HEK293 (cell line): ENCODE results near the gene EHMT1.

ENCODE experiments used
- CTCF ChIA-PET: fragments of 350-600 bp; formaldehyde crosslinking; extraction: SDS; loops from one replicate; lab custom pipeline; 2021; ENCODE audit warnings: antibody characterized with exemption; lab: Yijun Ruan, JAX
- POLR2A ChIA-PET: fragments of 300-600 bp; formaldehyde crosslinking; extraction: SDS; loops from one replicate; lab custom pipeline; 2020; ENCODE audit warnings: antibody characterized with exemption, inconsistent platforms; lab: Yijun Ruan, JAX
- H3K27ac ChIP-seq: fragments of 200-500 bp; sonication (Bioruptor generic); 2 replicates; pipeline ENCODE4 v1.5.1; 2014; ENCODE audit warnings: low read depth, low read length, control low read depth, inconsistent platforms; ENCODE audit errors: extremely low read depth
- H3K36me3 ChIP-seq, 2 experiments: fragments of 200-500 bp in 1 of 2; sonication (Bioruptor generic) in 1 of 2; 1 replicate in 1 of 2; 2 replicates in 1 of 2; pipeline ENCODE4 v1.5.1; 2014 to 2017; ENCODE audit warnings: inconsistent platforms in 2 of 2, low read length in 2 of 2; ENCODE audit not compliant: control insufficient read depth in 2 of 2, insufficient read depth in 1 of 2
- H3K4me1 ChIP-seq: fragments of 200-500 bp; sonication (Bioruptor generic); 2 replicates; pipeline ENCODE4 v1.5.1; 2014; ENCODE audit warnings: mild to moderate bottlenecking, low read length, inconsistent platforms; ENCODE audit not compliant: control insufficient read depth, insufficient read depth
- H3K4me3 ChIP-seq: 2 replicates; pipeline ENCODE4 v1.5.1; 2011; ENCODE audit warnings: low read depth, mild to moderate bottlenecking, control low read depth, low read length, moderate library complexity
- H3K9me3 ChIP-seq: fragments of 200-500 bp; sonication (Bioruptor generic); 2 replicates; pipeline ENCODE4 v1.5.1; 2014; ENCODE audit warnings: low read depth, low read length, inconsistent platforms; ENCODE audit not compliant: control insufficient read depth, insufficient read depth
- EGR2 ChIP-seq: fragments of 450-650 bp; formaldehyde crosslinking; IDR thresholded peaks from 2 replicates; pipeline ENCODE4 v1.5.1; 2016; ENCODE audit warnings: low read depth, missing biosample characterization, missing genetic modification characterization
- GLIS1 ChIP-seq: fragments of 450-650 bp; formaldehyde crosslinking; IDR thresholded peaks from 2 replicates; pipeline ENCODE4 v1.5.1; 2016; ENCODE audit warnings: missing biosample characterization, missing genetic modification characterization
- HOXC10 ChIP-seq: sonication (generic); formaldehyde crosslinking; IDR thresholded peaks from 2 replicates; pipeline ENCODE4 v1.8.1; 2023; ENCODE audit warnings: mild to moderate bottlenecking, missing genetic modification reagents
- SETDB1 ChIP-seq: IDR thresholded peaks from one replicate; pipeline ENCODE4 v1.6.1; 2017; ENCODE audit warnings: mild to moderate bottlenecking, low read length, moderate library complexity, mixed read lengths; ENCODE audit not compliant: insufficient read length
- SP7 ChIP-seq: fragments of 450-650 bp; formaldehyde crosslinking; IDR thresholded peaks from 2 replicates; pipeline ENCODE4 v1.5.1; 2016; ENCODE audit warnings: missing biosample characterization, missing genetic modification characterization
- TCF7L2 ChIP-seq: IDR thresholded peaks from 2 replicates; pipeline ENCODE4 v1.6.1; 2011; ENCODE audit warnings: low read depth, mild to moderate bottlenecking, inconsistent platforms, low read length, moderate library complexity, borderline replicate concordance
- ZBTB6 ChIP-seq: fragments of 450-650 bp; formaldehyde crosslinking; IDR thresholded peaks from 2 replicates; pipeline ENCODE4 v1.5.1; 2017; ENCODE audit warnings: missing biosample characterization, missing genetic modification characterization
- ZEB2 ChIP-seq: fragments of 450-650 bp; formaldehyde crosslinking; IDR thresholded peaks from 2 replicates; pipeline ENCODE4 v1.5.1; 2016; ENCODE audit warnings: missing biosample characterization, missing genetic modification characterization
- ZFP69B ChIP-seq: fragments of 450-650 bp; formaldehyde crosslinking; IDR thresholded peaks from 2 replicates; pipeline ENCODE4 v1.5.1; 2016; ENCODE audit warnings: missing biosample characterization, missing genetic modification characterization
- ZNF10 ChIP-seq: fragments of 450-650 bp; formaldehyde crosslinking; IDR thresholded peaks from 2 replicates; pipeline ENCODE4 v1.5.1; 2017; ENCODE audit warnings: missing biosample characterization, missing genetic modification characterization
- ZNF146 ChIP-seq: fragments of 450-650 bp; formaldehyde crosslinking; IDR thresholded peaks from 2 replicates; pipeline ENCODE4 v1.5.1; 2016; ENCODE audit warnings: missing biosample characterization, missing genetic modification characterization
- ZNF211 ChIP-seq: fragments of 450-650 bp; formaldehyde crosslinking; IDR thresholded peaks from 2 replicates; pipeline ENCODE4 v1.5.1; 2016; ENCODE audit warnings: low read depth, missing biosample characterization, missing genetic modification characterization
- ZNF248 ChIP-seq: fragments of 450-650 bp; formaldehyde crosslinking; IDR thresholded peaks from 2 replicates; pipeline ENCODE4 v1.5.1; 2017; ENCODE audit warnings: missing biosample characterization, missing genetic modification characterization
- ZNF362 ChIP-seq: fragments of 450-650 bp; formaldehyde crosslinking; IDR thresholded peaks from 2 replicates; pipeline ENCODE4 v1.5.1; 2016; ENCODE audit warnings: missing biosample characterization, missing genetic modification characterization
- ZNF37A ChIP-seq: fragments of 450-650 bp; IDR thresholded peaks from 2 replicates; pipeline ENCODE4 v1.5.1; 2018; ENCODE audit warnings: missing biosample characterization, missing genetic modification characterization
- ZNF433 ChIP-seq: fragments of 450-650 bp; formaldehyde crosslinking; IDR thresholded peaks from 2 replicates; pipeline ENCODE4 v1.5.1; 2016; ENCODE audit warnings: missing biosample characterization, missing genetic modification characterization, low read depth
- ZNF544 ChIP-seq: fragments of 450-650 bp; formaldehyde crosslinking; IDR thresholded peaks from 2 replicates; pipeline ENCODE4 v1.5.0; 2017; ENCODE audit warnings: missing biosample characterization, missing genetic modification characterization
- ZNF585B ChIP-seq: fragments of 450-650 bp; formaldehyde crosslinking; IDR thresholded peaks from 2 replicates; pipeline ENCODE4 v1.5.1; 2016; ENCODE audit warnings: missing biosample characterization, missing genetic modification characterization
- ZNF610 ChIP-seq: fragments of 450-650 bp; formaldehyde crosslinking; IDR thresholded peaks from 2 replicates; pipeline ENCODE4 v1.5.1; 2016; ENCODE audit warnings: missing biosample characterization, missing genetic modification characterization, borderline replicate concordance
- ZNF626 ChIP-seq: fragments of 450-650 bp; sonication (Bioruptor Pico); formaldehyde crosslinking; IDR thresholded peaks from 2 replicates; pipeline ENCODE4 v1.5.1; 2018; ENCODE audit warnings: missing biosample characterization, missing genetic modification characterization, inconsistent platforms
- ZSCAN16 ChIP-seq: fragments of 450-650 bp; formaldehyde crosslinking; IDR thresholded peaks from 2 replicates; pipeline ENCODE4 v1.5.1; 2016; ENCODE audit warnings: missing biosample characterization, missing genetic modification characterization
- TF ChIP-seq, protein P1 (sequence below): fragments of 450-650 bp; formaldehyde crosslinking; IDR thresholded peaks from 2 replicates; pipeline ENCODE4 v1.5.1; 2016; ENCODE audit warnings: missing biosample characterization, missing genetic modification characterization, borderline replicate concordance
- TF ChIP-seq, protein P2 (sequence below): fragments of 450-650 bp; formaldehyde crosslinking; IDR thresholded peaks from 2 replicates; pipeline ENCODE4 v1.5.1; 2017; ENCODE audit warnings: missing biosample characterization, missing genetic modification characterization
- TF ChIP-seq, protein P3 (sequence below): fragments of 450-650 bp; formaldehyde crosslinking; IDR thresholded peaks from 2 replicates; pipeline ENCODE4 v1.5.1; 2016; ENCODE audit warnings: missing biosample characterization, missing genetic modification characterization

Gene EHMT1

GRCh38 chr9:137838576-137838975 lies 219.8 kb downstream of the EHMT1 start:
- no peaks in the 10 kb centered on the region for H3K9me3 ChIP-seq
- ChIA-PET POLR2A (no interaction called here), CTCF (no interaction called here)
- H3K36me3 ChIP-seq: peaks cover 0 to 35% of the 10 kb centered on the region in 2 experiments; a peak in 1 of 3 replicates
- no peaks in the 10 kb centered on the region for H3K4me1 ChIP-seq
- no peak overlapping the region for H3K4me3 ChIP-seq
- no peak overlapping the region for H3K27ac ChIP-seq
- TF ChIP-seq ZNF37A (tag by site-specific recombination) (no peak), ZEB2 (tag by site-specific recombination) (no peak), HOXC10 (CRISPR knock-in tag) (no peak), GLIS1 (no peak), ZNF585B (tag by site-specific recombination) (no peak), SETDB1 (no peak), ZNF433 (tag by site-specific recombination) (no peak), ZFP69B (tag by site-specific recombination) (no peak), ZNF211 (no peak), ZNF248 (tag by site-specific recombination) (no peak), ZSCAN16 (tag by site-specific recombination) (no peak), ZNF626 (tag by site-specific recombination) (no peak), ZNF610 (tag by site-specific recombination) (no peak), ZNF10 (tag by site-specific recombination) (no peak), ZBTB6 (no peak), ZNF544 (tag by site-specific recombination) (no peak), SP7 (tag by site-specific recombination) (no peak), ZNF362 (tag by site-specific recombination) (no peak)
- TF ChIP-seq, protein P1, sequence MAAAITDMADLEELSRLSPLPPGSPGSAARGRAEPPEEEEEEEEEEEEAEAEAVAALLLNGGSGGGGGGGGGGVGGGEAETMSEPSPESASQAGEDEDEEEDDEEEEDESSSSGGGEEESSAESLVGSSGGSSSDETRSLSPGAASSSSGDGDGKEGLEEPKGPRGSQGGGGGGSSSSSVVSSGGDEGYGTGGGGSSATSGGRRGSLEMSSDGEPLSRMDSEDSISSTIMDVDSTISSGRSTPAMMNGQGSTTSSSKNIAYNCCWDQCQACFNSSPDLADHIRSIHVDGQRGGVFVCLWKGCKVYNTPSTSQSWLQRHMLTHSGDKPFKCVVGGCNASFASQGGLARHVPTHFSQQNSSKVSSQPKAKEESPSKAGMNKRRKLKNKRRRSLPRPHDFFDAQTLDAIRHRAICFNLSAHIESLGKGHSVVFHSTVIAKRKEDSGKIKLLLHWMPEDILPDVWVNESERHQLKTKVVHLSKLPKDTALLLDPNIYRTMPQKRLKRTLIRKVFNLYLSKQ (tag by site-specific recombination): no peak
- TF ChIP-seq, protein P2, sequence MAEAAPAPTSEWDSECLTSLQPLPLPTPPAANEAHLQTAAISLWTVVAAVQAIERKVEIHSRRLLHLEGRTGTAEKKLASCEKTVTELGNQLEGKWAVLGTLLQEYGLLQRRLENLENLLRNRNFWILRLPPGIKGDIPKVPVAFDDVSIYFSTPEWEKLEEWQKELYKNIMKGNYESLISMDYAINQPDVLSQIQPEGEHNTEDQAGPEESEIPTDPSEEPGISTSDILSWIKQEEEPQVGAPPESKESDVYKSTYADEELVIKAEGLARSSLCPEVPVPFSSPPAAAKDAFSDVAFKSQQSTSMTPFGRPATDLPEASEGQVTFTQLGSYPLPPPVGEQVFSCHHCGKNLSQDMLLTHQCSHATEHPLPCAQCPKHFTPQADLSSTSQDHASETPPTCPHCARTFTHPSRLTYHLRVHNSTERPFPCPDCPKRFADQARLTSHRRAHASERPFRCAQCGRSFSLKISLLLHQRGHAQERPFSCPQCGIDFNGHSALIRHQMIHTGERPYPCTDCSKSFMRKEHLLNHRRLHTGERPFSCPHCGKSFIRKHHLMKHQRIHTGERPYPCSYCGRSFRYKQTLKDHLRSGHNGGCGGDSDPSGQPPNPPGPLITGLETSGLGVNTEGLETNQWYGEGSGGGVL (tag by site-specific recombination): no peak

GRCh38 chr9:137843355-137843754 lies 224.6 kb downstream of the EHMT1 start:
- Histone ChIP-seq H3K9me3 (no peaks in the 10 kb centered on the region), H3K27ac (no peak overlapping the region), H3K4me1 (no peaks in the 10 kb centered on the region), H3K36me3 (no peaks in the 10 kb centered on the region), H3K4me3 (no peak overlapping the region)
- peak; percentile 69 for TF ChIP-seq ZNF146 (tag by site-specific recombination)
- TF ChIP-seq, protein P3, sequence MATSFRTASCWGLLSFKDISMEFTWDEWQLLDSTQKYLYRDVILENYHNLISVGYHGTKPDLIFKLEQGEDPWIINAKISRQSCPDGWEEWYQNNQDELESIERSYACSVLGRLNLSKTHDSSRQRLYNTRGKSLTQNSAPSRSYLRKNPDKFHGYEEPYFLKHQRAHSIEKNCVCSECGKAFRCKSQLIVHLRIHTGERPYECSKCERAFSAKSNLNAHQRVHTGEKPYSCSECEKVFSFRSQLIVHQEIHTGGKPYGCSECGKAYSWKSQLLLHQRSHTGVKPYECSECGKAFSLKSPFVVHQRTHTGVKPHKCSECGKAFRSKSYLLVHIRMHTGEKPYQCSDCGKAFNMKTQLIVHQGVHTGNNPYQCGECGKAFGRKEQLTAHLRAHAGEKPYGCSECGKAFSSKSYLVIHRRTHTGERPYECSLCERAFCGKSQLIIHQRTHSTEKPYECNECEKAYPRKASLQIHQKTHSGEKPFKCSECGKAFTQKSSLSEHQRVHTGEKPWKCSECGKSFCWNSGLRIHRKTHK: no peak
- TF ChIP-seq EGR2 (tag by site-specific recombination): no peak
- TF ChIP-seq TCF7L2: no peak
- CTCF ChIA-PET: no interaction called here
- POLR2A ChIA-PET: no interaction called here
